ENCODE data around the gene SLC4A1.

- no peak for TF ChIP-seq EP300 (IDR thresholded peaks at IDR 0.05)
- TF ChIP-seq, protein P1, sequence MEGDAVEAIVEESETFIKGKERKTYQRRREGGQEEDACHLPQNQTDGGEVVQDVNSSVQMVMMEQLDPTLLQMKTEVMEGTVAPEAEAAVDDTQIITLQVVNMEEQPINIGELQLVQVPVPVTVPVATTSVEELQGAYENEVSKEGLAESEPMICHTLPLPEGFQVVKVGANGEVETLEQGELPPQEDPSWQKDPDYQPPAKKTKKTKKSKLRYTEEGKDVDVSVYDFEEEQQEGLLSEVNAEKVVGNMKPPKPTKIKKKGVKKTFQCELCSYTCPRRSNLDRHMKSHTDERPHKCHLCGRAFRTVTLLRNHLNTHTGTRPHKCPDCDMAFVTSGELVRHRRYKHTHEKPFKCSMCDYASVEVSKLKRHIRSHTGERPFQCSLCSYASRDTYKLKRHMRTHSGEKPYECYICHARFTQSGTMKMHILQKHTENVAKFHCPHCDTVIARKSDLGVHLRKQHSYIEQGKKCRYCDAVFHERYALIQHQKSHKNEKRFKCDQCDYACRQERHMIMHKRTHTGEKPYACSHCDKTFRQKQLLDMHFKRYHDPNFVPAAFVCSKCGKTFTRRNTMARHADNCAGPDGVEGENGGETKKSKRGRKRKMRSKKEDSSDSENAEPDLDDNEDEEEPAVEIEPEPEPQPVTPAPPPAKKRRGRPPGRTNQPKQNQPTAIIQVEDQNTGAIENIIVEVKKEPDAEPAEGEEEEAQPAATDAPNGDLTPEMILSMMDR (IDR thresholded peaks at IDR 0.05), result no peak
Observed at GRCh38 chr17:44309472-44309871, 41.5 kb upstream of the SLC4A1 start.
